ENCODE data around the gene GYPE.
"Not testable (repeated sequence)": the region's sequence is repeated elsewhere in the genome, so short reads cannot be mapped to it uniquely, and the experiment has no call there.

Gene GYPE

GRCh38 chr4:143905440-143905839, at the start of gene GYPE:
TSS of gene GYPE (minus strand) at chr4:143905559. CDS start at chr4:143905507, 52 bp downstream.
- not testable (repeated sequence) for FAIRE-seq; DNase-seq (ENCODE audit: insufficient read length, low spot score)

GRCh38 chr4:143951458-143951972, 46.2 kb upstream of the GYPE start:
- FAIRE-seq; DNase-seq (ENCODE audit: insufficient read length, low spot score): not testable (repeated sequence)

GRCh38 chr4:143950967-143951366, 45.6 kb upstream of the GYPE start:
- not testable (repeated sequence) for DNase-seq (ENCODE audit: insufficient read length, low spot score)

GRCh38 chr4:143950185-143950584, 44.8 kb upstream of the GYPE start:
- DNase-seq (ENCODE audit: insufficient read length, low spot score); FAIRE-seq: not testable (repeated sequence)

More at GRCh38 chr4:143950967-143951366, 45.6 kb upstream of the GYPE start:
- FAIRE-seq: not testable (repeated sequence)

GRCh38 chr4:143947493-143947892, 42.1 kb upstream of the GYPE start:
- FAIRE-seq; DNase-seq (ENCODE audit: insufficient read length, low spot score): not testable (repeated sequence)

- DNase-seq (ENCODE audit: insufficient read length, low spot score); FAIRE-seq: not testable (repeated sequence)
These were observed 35.3 kb upstream of the GYPE start for GRCh38 chr4:143940708-143941107.

GRCh38 chr4:143939528-143939927, 34.2 kb upstream of the GYPE start:
- FAIRE-seq: no peak
- DNase-seq (ENCODE audit: insufficient read length, low spot score): no peak
- no peak for TF ChIP-seq POLR2A (IDR thresholded peaks at IDR 0.05; ENCODE audit: low read depth, low read length)

GRCh38 chr4:143938890-143939289, 33.5 kb upstream of the GYPE start:
- not testable (repeated sequence) for DNase-seq (ENCODE audit: insufficient read length, low spot score); FAIRE-seq

- no peak for TF ChIP-seq POLR2A (IDR thresholded peaks at IDR 0.05; ENCODE audit: low read depth, low read length)
- no peak for FAIRE-seq
These were observed 15.8 kb upstream of the GYPE start for GRCh38 chr4:143921181-143921580.

GRCh38 chr4:143916485-143916884, 11.1 kb upstream of the GYPE start:
- DNase-seq (ENCODE audit: insufficient read length, low spot score); FAIRE-seq: not testable (repeated sequence)

More at GRCh38 chr4:143921181-143921580, 15.8 kb upstream of the GYPE start:
- DNase-seq (ENCODE audit: insufficient read length, low spot score): no peak

GRCh38 chr4:143912478-143912877, 7.1 kb upstream of the GYPE start:
- not testable (repeated sequence) for FAIRE-seq; DNase-seq (ENCODE audit: insufficient read length, low spot score)

GRCh38 chr4:143911528-143912417, 6.4 kb upstream of the GYPE start:
- FAIRE-seq; DNase-seq (ENCODE audit: insufficient read length, low spot score): not testable (repeated sequence)

GRCh38 chr4:143910906-143911305, 5.5 kb upstream of the GYPE start:
- not testable (repeated sequence) for FAIRE-seq; DNase-seq (ENCODE audit: insufficient read length, low spot score)

GRCh38 chr4:143907811-143908210, 2.5 kb upstream of the GYPE start:
- not testable (repeated sequence) for DNase-seq (ENCODE audit: insufficient read length, low spot score)

GRCh38 chr4:143904431-143904830, 928 bp downstream of the GYPE start:
- DNase-seq (ENCODE audit: insufficient read length, low spot score); FAIRE-seq: not testable (repeated sequence)

More at GRCh38 chr4:143907811-143908210, 2.5 kb upstream of the GYPE start:
- FAIRE-seq: not testable (repeated sequence)

- not testable (repeated sequence) for DNase-seq (ENCODE audit: insufficient read length, low spot score); FAIRE-seq
These were observed 15.0 kb downstream of the GYPE start for GRCh38 chr4:143890323-143890722.

- DNase-seq (ENCODE audit: insufficient read length, low spot score); FAIRE-seq: not testable (repeated sequence)
These were observed 17.2 kb downstream of the GYPE start for GRCh38 chr4:143888189-143888588.

- not testable (repeated sequence) for DNase-seq (ENCODE audit: insufficient read length, low spot score); FAIRE-seq
These were observed 20.4 kb downstream of the GYPE start for GRCh38 chr4:143884965-143885364.

Measured in H54 (cell line).